SK-N-SH (cell line): ENCODE measurements around the gene RRAD. TPM values are rescaled to one million over a fixed set of nuclear protein-coding genes. Genes with fewer than 3 reads are reported as not detected.

ENCODE experiments used
- CTCF ChIA-PET: fragments of 300-600, 350-600 bp; formaldehyde crosslinking; extraction: SDS; loops from one replicate; lab custom pipeline; 2021; lab: Yijun Ruan, JAX
- POLR2A ChIA-PET: fragments of 350-600 bp; sonication (Branson Sonifier 250); formaldehyde crosslinking; extraction: SDS; loops from one replicate; lab custom pipeline; 2020; ENCODE audit warnings: antibody characterized with exemption, inconsistent platforms; lab: Yijun Ruan, JAX
- DNase-seq: peaks from one replicate; pipeline ENCODE4 v3.0.0; 2012
- H2AFZ ChIP-seq: fragments of 200-600 bp; sonication (generic); 2 replicates; pipeline ENCODE4 v1.8.1; 2016; ENCODE audit warnings: antibody characterized with exemption, mild to moderate bottlenecking, low read depth
- H3F3A ChIP-seq: fragments of 200-600 bp; sonication (generic); replicated peaks from 2 replicates; pipeline ENCODE3; 2016; ENCODE audit warnings: antibody characterized with exemption, mild to moderate bottlenecking; ENCODE audit not compliant: insufficient read depth
- H3K27ac ChIP-seq, 2 experiments: fragments of 200-500 bp in 1 of 2; fragments of 200-600 bp in 1 of 2; sonication (Bioruptor generic) in 1 of 2; sonication (generic), shearing (Covaris generic) in 1 of 2; 2 replicates each; pipeline versions ENCODE4 v1.5.1 to v1.6.1; 2014 to 2016; ENCODE audit warnings: low read depth in 2 of 2, inconsistent platforms in 1 of 2, low read length in 1 of 2, mild to moderate bottlenecking in 1 of 2, mixed read lengths in 1 of 2
- H3K27me3 ChIP-seq: fragments of 200-600 bp; sonication (generic), shearing (Covaris generic); 2 replicates; pipeline ENCODE4 v1.6.1; 2016; ENCODE audit warnings: mixed run types; ENCODE audit not compliant: insufficient read depth
- H3K36me3 ChIP-seq, 2 experiments: fragments of 200-500 bp in 1 of 2; fragments of 200-600 bp in 1 of 2; sonication (Bioruptor generic) in 1 of 2; sonication (generic) in 1 of 2; replicated peaks in 1 of 2; 2 replicates each; pipeline versions ENCODE3 to v1.5.1; 2014 to 2016; ENCODE audit warnings: low read length in 1 of 2, mild to moderate bottlenecking in 1 of 2; ENCODE audit not compliant: insufficient read depth in 2 of 2, control insufficient read depth in 1 of 2
- H3K4me1 ChIP-seq, 2 experiments: fragments of 200-500 bp in 1 of 2; fragments of 200-600 bp in 1 of 2; sonication (Bioruptor generic) in 1 of 2; sonication (generic), shearing (Covaris generic) in 1 of 2; 2 replicates each; pipeline versions ENCODE4 v1.5.1 to v1.6.1; 2014 to 2016; ENCODE audit warnings: low read depth in 1 of 2, low read length in 1 of 2, mixed run types in 1 of 2; ENCODE audit not compliant: insufficient read depth in 2 of 2, control insufficient read depth in 1 of 2
- H3K4me2 ChIP-seq: fragments of 200-600 bp; sonication (generic), shearing (Covaris generic); 2 replicates; pipeline ENCODE4 v1.6.1; 2017; ENCODE audit warnings: mixed run types
- H3K4me3 ChIP-seq, 2 experiments: fragments of 200-500 bp in 1 of 2; fragments of 200-600 bp in 1 of 2; sonication (Bioruptor generic) in 1 of 2; sonication (generic), shearing (Covaris generic) in 1 of 2; 2 replicates each; pipeline versions ENCODE4 v1.5.1 to v1.8.1; 2014 to 2016; ENCODE audit warnings: low read depth in 2 of 2, inconsistent platforms in 1 of 2, low read length in 1 of 2, mild to moderate bottlenecking in 1 of 2, mixed read lengths in 1 of 2, moderate library complexity in 1 of 2
- H3K79me2 ChIP-seq: fragments of 200-600 bp; sonication (generic); 2 replicates; pipeline ENCODE4 v1.8.1; 2017; ENCODE audit warnings: mild to moderate bottlenecking; ENCODE audit not compliant: insufficient read depth
- H3K9ac ChIP-seq: fragments of 200-600 bp; sonication (generic); 2 replicates; pipeline ENCODE4 v1.6.1; 2017; ENCODE audit warnings: mixed run types
- H3K9me2 ChIP-seq: fragments of 200-600 bp; sonication (generic); 2 replicates; pipeline ENCODE4 v1.6.1; 2017; ENCODE audit warnings: mixed run types
- H3K9me3 ChIP-seq: fragments of 200-600 bp; sonication (generic); 2 replicates; pipeline ENCODE4 v1.6.1; 2017; ENCODE audit warnings: mixed run types, mild to moderate bottlenecking, moderate library complexity
- H4K20me1 ChIP-seq: fragments of 200-600 bp; sonication (generic); 2 replicates; pipeline ENCODE4 v1.6.1; 2017; ENCODE audit warnings: mild to moderate bottlenecking, mixed run types; ENCODE audit not compliant: insufficient read depth
- CTCF ChIP-seq: fragments of 200-600 bp; sonication (generic); IDR thresholded peaks from 2 replicates; pipeline ENCODE4 v1.6.1; 2017; ENCODE audit warnings: antibody characterized with exemption, mild to moderate bottlenecking, moderate library complexity
- ELF1 ChIP-seq: IDR thresholded peaks from 2 replicates; pipeline ENCODE4 v1.4.0; 2012
- EP300 ChIP-seq, 2 experiments: IDR thresholded peaks; 2 replicates each; pipeline versions ENCODE4 v1.4.0 to v1.6.1; 2012; ENCODE audit warnings: borderline replicate concordance in 1 of 2, low read depth in 1 of 2, low read length in 1 of 2
- FOXM1 ChIP-seq: IDR thresholded peaks from 2 replicates; pipeline ENCODE4 v1.4.0; 2012; ENCODE audit warnings: low read depth, mild to moderate bottlenecking
- GABPA ChIP-seq: IDR thresholded peaks from 2 replicates; pipeline ENCODE4 v1.4.0; 2012; ENCODE audit warnings: low read depth, mild to moderate bottlenecking
- JUND ChIP-seq: IDR thresholded peaks from 2 replicates; pipeline ENCODE4 v1.4.0; 2012
- MEF2A ChIP-seq: IDR thresholded peaks from 2 replicates; pipeline ENCODE4 v1.4.0; 2012; ENCODE audit warnings: low read depth, borderline replicate concordance
- NRF1 ChIP-seq: IDR thresholded peaks from 2 replicates; pipeline ENCODE4 v1.6.1; 2012; ENCODE audit warnings: low read depth, mild to moderate bottlenecking, low read length
- RAD21 ChIP-seq: IDR thresholded peaks from 2 replicates; pipeline ENCODE4 v1.6.1; 2012; ENCODE audit warnings: mild to moderate bottlenecking, low read length
- RCOR1 ChIP-seq: fragments of 150-350 bp; IDR thresholded peaks from 2 replicates; pipeline ENCODE4 v1.6.1; 2017; ENCODE audit warnings: antibody characterized with exemption, low read length
- REST ChIP-seq: IDR thresholded peaks from 2 replicates; pipeline ENCODE4 v1.6.1; 2012; ENCODE audit warnings: mild to moderate bottlenecking, low read depth, low read length, moderate library complexity
- SIN3A ChIP-seq: IDR thresholded peaks from 2 replicates; pipeline ENCODE4 v1.6.1; 2012; ENCODE audit warnings: low read depth, mild to moderate bottlenecking, low read length, moderate library complexity, borderline replicate concordance
- SMC3 ChIP-seq: IDR thresholded peaks from 2 replicates; pipeline ENCODE4 v1.6.1; 2012; ENCODE audit warnings: low read depth, low read length, improper control_type of control experiment
- TAF1 ChIP-seq: IDR thresholded peaks from 2 replicates; pipeline ENCODE4 v1.6.1; 2012; ENCODE audit warnings: low read depth, mild to moderate bottlenecking, low read length, moderate library complexity, borderline replicate concordance
- TCF12 ChIP-seq: IDR thresholded peaks from 2 replicates; pipeline ENCODE4 v1.4.0; 2012
- TEAD4 ChIP-seq: IDR thresholded peaks from 2 replicates; pipeline ENCODE4 v1.4.0; 2012; ENCODE audit warnings: mild to moderate bottlenecking, borderline replicate concordance; ENCODE audit not compliant: insufficient read depth
- YY1 ChIP-seq: IDR thresholded peaks from 2 replicates; pipeline ENCODE4 v1.4.0; 2012; ENCODE audit warnings: low read depth, mild to moderate bottlenecking
- WGBS: methylation state at CpG from one replicate; pipeline ENCODE4 v1.1.6; 2017; ENCODE audit warnings: low lambda C conversion rate; 5-methylcytosine and 5-hydroxymethylcytosine counted together
- polyA plus RNA-seq, 3 experiments: library from polyadenylated mRNA; depleted of rRNA; stranded (reverse); fragments of >200 nt; gene quantifications; 2 replicates each; pipeline ENCODE4 v1.2.3, GENCODE V29; 2012

The RRAD gene
- polyA plus RNA-seq, 1 of the 3 experiments (the other 2 are of a cell fraction): 9.3 TPM

- no peaks in the 10 kb centered on the region for H3K27me3 ChIP-seq
- H3K9ac ChIP-seq: no peak overlapping the region
- WGBS: 67% methylated on average over 6 of the region's 10 CpGs
- ChIA-PET CTCF (interaction anchor here (0.7 to 5.7 kb wide), 6 partner anchors 13 to 257 kb away, joined by 3 to 40 read pairs (median 3); partner anchors contain the start of genes CES3, NOL3 and RRAD), POLR2A (interaction anchor here (0.7 kb wide), 1 partner anchor 716 kb away, joined by 3 read pairs; no protein-coding TSS in a partner anchor)
- no peak overlapping the region for H2AFZ ChIP-seq
- no peaks in the 10 kb centered on the region for H3K4me1 ChIP-seq
- H3K79me2 ChIP-seq: no peaks in the 10 kb centered on the region
- H3K4me2 ChIP-seq: no peak overlapping the region
- no peak for DNase-seq
- no peaks in the 10 kb centered on the region for H4K20me1 ChIP-seq
- H3K4me3 ChIP-seq: no peak overlapping the region
- H3F3A ChIP-seq: no peaks in the 10 kb centered on the region
- no peak overlapping the region for H3K27ac ChIP-seq
- TF ChIP-seq NRF1: no peak
- TF ChIP-seq SMC3: no peak
- no peak for TF ChIP-seq EP300 (IDR thresholded peaks at IDR 0.05; ENCODE audit: borderline replicate concordance in 1 of 2, low read depth in 1 of 2, low read length in 1 of 2)
- peak; percentile 75 for TF ChIP-seq REST
- TF ChIP-seq RCOR1: no peak
- no peaks in the 10 kb centered on the region for H3K9me2 ChIP-seq
- no peaks in the 10 kb centered on the region for H3K36me3 ChIP-seq
- H3K9me3 ChIP-seq: no peaks in the 10 kb centered on the region
Measured at GRCh38 chr16:66913081-66913480, 12.3 kb downstream of the RRAD start.

- Histone ChIP-seq H3K4me3 (no peak overlapping the region), H3K27ac (no peak overlapping the region), H3K4me2 (no peak overlapping the region), H4K20me1 (no peaks in the 10 kb centered on the region), H3K9me3 (no peaks in the 10 kb centered on the region), H2AFZ (no peak overlapping the region), H3K9me2 (no peaks in the 10 kb centered on the region), H3K27me3 (no peaks in the 10 kb centered on the region), H3K36me3 (no peaks in the 10 kb centered on the region), H3K9ac (no peak overlapping the region), H3K4me1 (no peaks in the 10 kb centered on the region), H3F3A (no peaks in the 10 kb centered on the region), H3K79me2 (no peaks in the 10 kb centered on the region)
- POLR2A ChIA-PET: no interaction called here
- 88% methylated on average over 3 of the region's 8 CpGs for WGBS
- no peak for DNase-seq
- CTCF ChIA-PET: interaction anchor here (1.1 to 5.7 kb wide), 4 partner anchors 14 to 44 kb away, joined by 3 to 40 read pairs (median 6); partner anchors contain the start of gene RRAD
- TF ChIP-seq TEAD4 (no peak), TAF1 (no peak), SIN3A (no peak), REST (no peak), TCF12 (no peak), JUND (no peak), CTCF (no peak), RAD21 (no peak), GABPA (no peak), FOXM1 (no peak), MEF2A (no peak), ELF1 (no peak), EP300 (IDR thresholded peaks at IDR 0.05; ENCODE audit: borderline replicate concordance in 1 of 2, low read depth in 1 of 2, low read length in 1 of 2) (no peak), YY1 (no peak), SMC3 (no peak)
Measured at GRCh38 chr16:66911801-66912200, 13.5 kb downstream of the RRAD start.
